Esophagus muscularis mucosa (tissue), 4 donors: Measurements from ENCODE around the gene E2F2. TPM values are rescaled to one million over a fixed set of nuclear protein-coding genes. Genes with fewer than 3 reads are reported as not detected.

ENCODE experiments used
- DNase-seq: peaks from one replicate; pipeline ENCODE4 v3.0.0-alpha.2; 2017; ENCODE audit errors: extremely low spot score
- H3K27ac ChIP-seq, 4 donors: fragments of 200-600 bp; sonication (generic); replicated peaks in 1 of 4; 1 replicate in 3 of 4; 2 replicates in 1 of 4; pipeline ENCODE4 v1.5.1; 2016 to 2019; ENCODE audit warnings: mild to moderate bottlenecking in 1 of 4
- H3K27me3 ChIP-seq, 4 donors: fragments of 200-600 bp; sonication (generic); one replicate each; pipeline versions ENCODE4 v1.5.1 to v1.6.0; 2016 to 2019
- H3K36me3 ChIP-seq, 4 donors: fragments of 200-600 bp; sonication (generic); one replicate each; pipeline ENCODE4 v1.5.1; 2016 to 2019
- H3K4me1 ChIP-seq, 4 donors: fragments of 200-600 bp; sonication (generic); one replicate each; pipeline ENCODE4 v1.5.1; 2016 to 2019
- H3K4me3 ChIP-seq, 4 donors: fragments of 200-600 bp; sonication (generic); 1 replicate in 2 of 4; 2 replicates in 2 of 4; pipeline ENCODE4 v1.5.1; 2016 to 2019; ENCODE audit warnings: mild to moderate bottlenecking in 4 of 4, moderate library complexity in 1 of 4
- H3K9me3 ChIP-seq, 4 donors: fragments of 200-600 bp; sonication (generic); 1 replicate in 3 of 4; 2 replicates in 1 of 4; pipeline ENCODE4 v1.5.1; 2016 to 2019
- EP300 ChIP-seq: sonication (generic); formaldehyde crosslinking; IDR thresholded peaks from one replicate; pipeline ENCODE4 v1.6.1; 2017; ENCODE audit warnings: antibody characterized with exemption
- POLR2A ChIP-seq: fragments of 450-650 bp; IDR thresholded peaks from one replicate; pipeline ENCODE4 v1.6.1; 2017; ENCODE audit warnings: antibody characterized with exemption, moderate library complexity, mild to moderate bottlenecking, low read depth
- POLR2AphosphoS5 ChIP-seq, 2 donors: sonication (generic); formaldehyde crosslinking; IDR thresholded peaks; one replicate each; pipeline ENCODE4 v1.6.1; 2017; ENCODE audit warnings: antibody characterized with exemption in 2 of 2
- WGBS: methylation state at CpG from one replicate; pipeline ENCODE4 v1.1.5; 2018; 5-methylcytosine and 5-hydroxymethylcytosine counted together
- intact Hi-C: fragments of 100-400 bp; cut with DNase I; formaldehyde crosslinking; loops from one replicate; pipeline ENCODE4 v1.15.1; 2023
- total RNA-seq, 4 donors: library from RNA; depleted of rRNA; stranded (reverse); fragments of >200 nt; gene quantifications; one replicate each; pipeline versions ENCODE4 v1.1.0 to v1.2.1, GENCODE V29; 2016
- TF ChIP-seq, protein P1 (sequence below), 3 experiments: fragments of 200-600 bp in 2 of 3; fragments of 450-650 bp in 1 of 3; sonication (generic) in 2 of 3; IDR thresholded peaks; one replicate each; pipeline ENCODE4 v1.5.1; 2017 to 2019; ENCODE audit warnings: antibody characterized with exemption in 3 of 3, mild to moderate bottlenecking in 2 of 3, moderate library complexity in 1 of 3

The E2F2 gene
- total RNA-seq, 4 donors from 2014 or later: 0.11 to 0.26 (median 0.17) TPM; not detected in 1

DNA sequence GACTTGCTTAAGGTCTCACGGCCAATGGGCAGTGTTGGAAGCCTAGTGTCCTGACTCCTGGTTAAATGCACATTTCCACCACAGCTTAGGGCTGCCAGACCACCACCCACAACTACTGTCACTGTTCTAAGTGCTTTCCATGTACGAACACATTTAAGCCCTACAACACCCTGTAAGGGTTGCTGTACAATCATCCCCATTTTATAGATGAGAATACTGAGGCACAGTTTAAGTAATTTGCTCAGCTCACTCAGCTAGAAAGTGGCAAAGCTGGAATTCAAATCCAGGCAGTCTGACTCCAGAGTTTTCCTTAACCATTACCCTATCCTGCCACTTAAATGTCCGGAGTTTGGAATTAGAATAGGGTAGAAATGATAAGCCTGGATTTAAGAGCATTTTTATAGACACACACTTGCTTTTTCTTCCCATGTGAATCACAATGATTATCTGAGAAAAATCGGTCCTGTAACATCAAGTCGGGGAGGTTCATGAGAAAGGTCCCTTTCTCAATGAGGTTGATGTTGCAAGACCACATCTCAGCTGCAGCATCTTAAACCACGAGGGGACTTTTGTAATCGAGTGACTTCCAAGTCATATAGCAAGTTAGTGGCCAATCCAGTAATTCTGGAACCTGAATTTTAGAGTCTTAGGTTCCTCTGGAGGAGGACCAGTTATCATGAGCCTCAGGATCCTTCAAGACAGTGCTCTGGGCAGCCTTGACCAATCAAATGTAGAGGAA, 8.6 kb downstream of the E2F2 start:
- intact Hi-C loops: no loop called here
- 90% methylated on average over 6 of the region's 7 CpGs for WGBS
- DNase-seq: no peak
- Histone ChIP-seq H3K4me3 (no peak overlapping the region), H3K27ac (no peak overlapping the region), H3K36me3 (no peaks in the 10 kb centered on the region), H3K27me3 (peaks cover 0 to 19% (median 0%) of the 10 kb centered on the region in 4 donors), H3K9me3 (no peaks in the 10 kb centered on the region), H3K4me1 (peaks cover 0 to 2% (median 0%) of the 10 kb centered on the region in 4 donors)
- TF ChIP-seq, protein P1, sequence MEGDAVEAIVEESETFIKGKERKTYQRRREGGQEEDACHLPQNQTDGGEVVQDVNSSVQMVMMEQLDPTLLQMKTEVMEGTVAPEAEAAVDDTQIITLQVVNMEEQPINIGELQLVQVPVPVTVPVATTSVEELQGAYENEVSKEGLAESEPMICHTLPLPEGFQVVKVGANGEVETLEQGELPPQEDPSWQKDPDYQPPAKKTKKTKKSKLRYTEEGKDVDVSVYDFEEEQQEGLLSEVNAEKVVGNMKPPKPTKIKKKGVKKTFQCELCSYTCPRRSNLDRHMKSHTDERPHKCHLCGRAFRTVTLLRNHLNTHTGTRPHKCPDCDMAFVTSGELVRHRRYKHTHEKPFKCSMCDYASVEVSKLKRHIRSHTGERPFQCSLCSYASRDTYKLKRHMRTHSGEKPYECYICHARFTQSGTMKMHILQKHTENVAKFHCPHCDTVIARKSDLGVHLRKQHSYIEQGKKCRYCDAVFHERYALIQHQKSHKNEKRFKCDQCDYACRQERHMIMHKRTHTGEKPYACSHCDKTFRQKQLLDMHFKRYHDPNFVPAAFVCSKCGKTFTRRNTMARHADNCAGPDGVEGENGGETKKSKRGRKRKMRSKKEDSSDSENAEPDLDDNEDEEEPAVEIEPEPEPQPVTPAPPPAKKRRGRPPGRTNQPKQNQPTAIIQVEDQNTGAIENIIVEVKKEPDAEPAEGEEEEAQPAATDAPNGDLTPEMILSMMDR (IDR thresholded peaks at IDR 0.05): no peak
- no peak for TF ChIP-seq POLR2AphosphoS5 (IDR thresholded peaks at IDR 0.05)
- no peak for TF ChIP-seq EP300
- no peak for TF ChIP-seq POLR2A

- intact Hi-C loops: no loop called here
- TF ChIP-seq POLR2A: no peak
- H3K4me1 ChIP-seq: no peaks in the 10 kb centered on the region
- no peaks in the 10 kb centered on the region for H3K9me3 ChIP-seq
- H3K27me3 ChIP-seq: peaks cover 0 to 11% (median 0%) of the 10 kb centered on the region in 4 donors
- 91% methylated on average over 16 of the region's 16 CpGs for WGBS
- H3K36me3 ChIP-seq: no peaks in the 10 kb centered on the region
- no peak for DNase-seq
- H3K4me3 ChIP-seq: no peak overlapping the region
- H3K27ac ChIP-seq: no peak overlapping the region
Measured at GRCh38 chr1:23521588-23521987, 9.4 kb downstream of the E2F2 start.

GRCh38 chr1:23517581-23517980, 13.5 kb downstream of the E2F2 start:
- Histone ChIP-seq H3K9me3 (no peaks in the 10 kb centered on the region), H3K27ac (no peak overlapping the region), H3K36me3 (no peaks in the 10 kb centered on the region), H3K4me1 (no peaks in the 10 kb centered on the region), H3K27me3 (no peaks in the 10 kb centered on the region), H3K4me3 (no peak overlapping the region)
- TF ChIP-seq EP300: no peak
- TF ChIP-seq POLR2AphosphoS5 (IDR thresholded peaks at IDR 0.05): no peak
- no peak for TF ChIP-seq POLR2A
- TF ChIP-seq, protein P1 (IDR thresholded peaks at IDR 0.05): no peak
- DNase-seq: no peak
- WGBS: 95% methylated on average over 9 of the region's 9 CpGs
- intact Hi-C loops: no loop called here

DNA sequence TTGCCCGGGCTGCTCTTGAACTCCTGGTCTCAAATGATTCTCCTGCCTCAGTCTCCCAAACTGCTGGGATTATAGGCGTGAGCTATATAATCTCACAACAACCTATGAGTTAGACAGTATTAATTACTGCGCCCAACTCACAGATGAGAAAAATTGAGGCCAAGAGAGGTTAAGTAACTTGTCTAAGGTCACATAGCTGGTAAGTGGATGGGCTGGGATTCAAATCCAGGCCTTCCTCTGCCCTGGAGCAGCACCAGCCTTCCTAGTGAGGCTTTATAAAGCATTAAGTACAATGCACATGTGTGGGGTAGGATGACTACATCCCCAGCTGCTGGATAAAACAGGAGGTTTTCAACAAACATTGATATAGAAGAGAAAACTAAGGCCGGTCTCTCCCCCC, 15.1 kb downstream of the E2F2 start:
- no peaks in the 10 kb centered on the region for H3K9me3 ChIP-seq
- no peak for DNase-seq
- WGBS: 99% methylated on average over 4 of the region's 4 CpGs

GRCh38 chr1:23514111-23514679, 16.8 kb downstream of the E2F2 start:
- H3K27me3 ChIP-seq: no peaks in the 10 kb centered on the region
- H3K9me3 ChIP-seq: no peaks in the 10 kb centered on the region
- DNase-seq: no peak
- H3K36me3 ChIP-seq: no peaks in the 10 kb centered on the region
- TF ChIP-seq POLR2AphosphoS5 (IDR thresholded peaks at IDR 0.05) (no peak), EP300 (no peak), POLR2A (no peak)
- TF ChIP-seq, protein P1 (IDR thresholded peaks at IDR 0.05): no peak
- intact Hi-C loops: no loop called here
- no peaks in the 10 kb centered on the region for H3K4me1 ChIP-seq
- no peak overlapping the region for H3K4me3 ChIP-seq
- 92% methylated on average over 3 of the region's 3 CpGs for WGBS
- no peak overlapping the region for H3K27ac ChIP-seq

More for the DNA sequence above, 15.1 kb downstream of the E2F2 start:
- Histone ChIP-seq H3K4me1 (no peaks in the 10 kb centered on the region), H3K27ac (no peak overlapping the region), H3K36me3 (no peaks in the 10 kb centered on the region), H3K4me3 (no peak overlapping the region), H3K27me3 (no peaks in the 10 kb centered on the region)
- no peak for TF ChIP-seq POLR2A
- no peak for TF ChIP-seq EP300
- no peak for TF ChIP-seq POLR2AphosphoS5 (IDR thresholded peaks at IDR 0.05)
- TF ChIP-seq, protein P1 (IDR thresholded peaks at IDR 0.05): no peak
- intact Hi-C loops: no loop called here
